SU-DHL-6 (cell line): Measurements from ENCODE around the gene H19.

Source experiments
- H2AFZ ChIP-seq: fragments of 200-600 bp; sonication (generic); 2 replicates; pipeline ENCODE4 v1.6.1; 2014; ENCODE audit warnings: low read depth, mild to moderate bottlenecking, moderate library complexity, mixed read lengths, antibody characterized with exemption, low read length; ENCODE audit not compliant: severe bottlenecking
- H3F3A ChIP-seq: fragments of 200-600 bp; shearing (Covaris generic); 2 replicates; pipeline ENCODE4 v1.6.0; 2016; ENCODE audit warnings: antibody characterized with exemption, mild to moderate bottlenecking; ENCODE audit not compliant: insufficient read depth
- H3K27ac ChIP-seq: fragments of 200-600 bp; sonication (generic); 2 replicates; pipeline ENCODE4 v1.5.1; 2016; ENCODE audit warnings: low read depth, mild to moderate bottlenecking, low read length, moderate library complexity, mixed read lengths
- H3K27me3 ChIP-seq: fragments of 200-600 bp; sonication (generic), shearing (Covaris generic); 2 replicates; pipeline ENCODE4 v1.6.0; 2014; ENCODE audit warnings: mild to moderate bottlenecking, low read length
- H3K36me3 ChIP-seq: fragments of 200-600 bp; sonication (generic); 2 replicates; pipeline ENCODE4 v1.6.1; 2014; ENCODE audit warnings: mild to moderate bottlenecking, low read length, mixed read lengths
- H3K4me2 ChIP-seq: fragments of 300-600, 200-600 bp; shearing (Covaris generic), sonication (generic); 2 replicates; pipeline ENCODE4 v1.6.0; 2014; ENCODE audit warnings: low read length, low read depth, mild to moderate bottlenecking; ENCODE audit not compliant: poor library complexity, severe bottlenecking
- H3K4me3 ChIP-seq: fragments of 200-600 bp; sonication (generic); 2 replicates; pipeline ENCODE4 v1.5.1; 2014; ENCODE audit warnings: antibody characterized with exemption, low read length, mild to moderate bottlenecking, mixed read lengths; ENCODE audit not compliant: insufficient read depth, poor library complexity, severe bottlenecking
- H3K79me2 ChIP-seq: fragments of 200-600 bp; sonication (generic); 2 replicates; pipeline ENCODE4 v1.6.1; 2014; ENCODE audit warnings: mild to moderate bottlenecking, low read length, moderate library complexity; ENCODE audit not compliant: insufficient read depth
- H3K9ac ChIP-seq: fragments of 200-600 bp; sonication (generic); 2 replicates; pipeline ENCODE4 v1.7.0; 2014; ENCODE audit warnings: mild to moderate bottlenecking, low read length
- H3K9me2 ChIP-seq: fragments of 200-600 bp; sonication (generic); replicated peaks from 2 replicates; pipeline ENCODE4 v1.6.1; 2014; ENCODE audit warnings: low read length; ENCODE audit not compliant: insufficient read depth
- H3K9me3 ChIP-seq: fragments of 200-600 bp; sonication (generic); 2 replicates; pipeline ENCODE4 v1.6.1; 2014; ENCODE audit warnings: low read length, mixed read lengths; ENCODE audit not compliant: insufficient read depth
- H4K20me1 ChIP-seq: fragments of 200-600 bp; sonication (generic); 2 replicates; pipeline ENCODE4 v1.6.1; 2014; ENCODE audit warnings: low read depth, mild to moderate bottlenecking, antibody characterized with exemption, low read length, moderate library complexity, mixed read lengths
- CTCF ChIP-seq: fragments of 200-600 bp; sonication (generic); IDR thresholded peaks from one replicate; pipeline ENCODE4 v1.5.1; 2017; ENCODE audit warnings: antibody characterized with exemption, mild to moderate bottlenecking, low read length, moderate library complexity; ENCODE audit not compliant: insufficient read depth, poor library complexity, severe bottlenecking
- EZH2phosphoT487 ChIP-seq: fragments of 200-600 bp; sonication (generic), shearing (Covaris generic); conservative IDR thresholded peaks from 2 replicates; pipeline ENCODE4 v1.6.1; 2018; ENCODE audit warnings: mild to moderate bottlenecking, antibody characterized with exemption, low read length, moderate library complexity, mixed read lengths

H19 gene

DNA sequence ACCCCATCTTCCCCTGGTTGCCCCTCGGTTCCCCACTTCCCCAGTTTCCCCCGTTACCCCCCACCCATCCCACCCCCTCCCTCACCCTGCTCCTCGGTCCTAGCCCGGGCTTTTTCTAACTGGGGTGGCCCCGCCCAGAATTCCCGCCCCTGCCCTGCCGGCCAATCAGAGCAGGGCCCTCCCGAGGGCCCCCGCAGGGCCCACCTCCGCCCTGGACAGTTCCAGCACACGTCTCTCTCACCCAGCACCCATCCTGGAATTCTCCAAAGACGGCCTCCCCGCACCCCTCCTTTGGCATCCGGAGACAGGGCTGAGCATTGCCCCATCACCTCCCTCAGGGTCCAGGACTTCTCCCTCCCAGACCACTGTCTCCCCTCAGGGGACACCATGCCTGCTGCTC lies at the start of gene H19:
Gene H19, minus strand, starts transcription at position 88 of the 400 bp plus-strand sequence.
- no peaks in the 10 kb centered on the region for H3K79me2 ChIP-seq
- H3K4me3 ChIP-seq, result no peak within 1 kb of the TSS
- H3K36me3 ChIP-seq, result no peaks in the 10 kb centered on the region
- H3K9me3 ChIP-seq, result no peaks in the 10 kb centered on the region
- H4K20me1 ChIP-seq, result no peaks in the 10 kb centered on the region
- H3K27me3 ChIP-seq, result no peaks in the 10 kb centered on the region
- no peaks in the 10 kb centered on the region for H3K9me2 ChIP-seq
- no peak within 1 kb of the TSS for H2AFZ ChIP-seq
- TF ChIP-seq CTCF (no peak), EZH2phosphoT487 (no peak)
- no peak within 1 kb of the TSS for H3K4me2 ChIP-seq
- no peaks in the 10 kb centered on the region for H3F3A ChIP-seq
- H3K27ac ChIP-seq, result no peak within 1 kb of the TSS
- H3K9ac ChIP-seq, result no peak within 1 kb of the TSS

DNA sequence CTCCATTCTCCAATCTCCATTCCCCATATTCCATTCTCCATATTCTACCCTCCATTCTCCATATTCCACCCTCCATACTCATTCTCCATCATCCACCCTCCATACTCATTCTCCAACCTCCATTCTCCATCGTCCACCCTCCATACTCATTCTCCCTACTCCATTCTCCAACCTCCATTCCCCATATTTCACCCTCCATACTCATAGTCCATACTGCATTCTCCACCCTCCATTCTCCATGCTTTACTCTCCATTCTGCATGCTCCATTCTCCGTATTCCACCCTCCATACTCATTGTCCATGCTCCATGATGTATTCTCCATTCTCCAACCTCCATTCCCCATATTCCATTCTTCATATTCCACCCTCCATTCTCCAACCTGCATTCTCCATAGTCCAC lies 44.3 kb upstream of the H19 start:
- no peak for TF ChIP-seq CTCF
- TF ChIP-seq EZH2phosphoT487, result no peak
- no peaks in the 10 kb centered on the region for H4K20me1 ChIP-seq
- no peaks in the 10 kb centered on the region for H3K36me3 ChIP-seq
- H2AFZ ChIP-seq, result no peak overlapping the region
- no peak overlapping the region for H3K4me2 ChIP-seq
- no peak overlapping the region for H3K27ac ChIP-seq
- H3K9me2 ChIP-seq, result no peaks in the 10 kb centered on the region
- H3K4me3 ChIP-seq, result no peak overlapping the region
- no peaks in the 10 kb centered on the region for H3K27me3 ChIP-seq
- no peak overlapping the region for H3K9ac ChIP-seq
- H3F3A ChIP-seq, result no peaks in the 10 kb centered on the region
- H3K9me3 ChIP-seq, result no peaks in the 10 kb centered on the region
- H3K79me2 ChIP-seq, result no peaks in the 10 kb centered on the region

DNA sequence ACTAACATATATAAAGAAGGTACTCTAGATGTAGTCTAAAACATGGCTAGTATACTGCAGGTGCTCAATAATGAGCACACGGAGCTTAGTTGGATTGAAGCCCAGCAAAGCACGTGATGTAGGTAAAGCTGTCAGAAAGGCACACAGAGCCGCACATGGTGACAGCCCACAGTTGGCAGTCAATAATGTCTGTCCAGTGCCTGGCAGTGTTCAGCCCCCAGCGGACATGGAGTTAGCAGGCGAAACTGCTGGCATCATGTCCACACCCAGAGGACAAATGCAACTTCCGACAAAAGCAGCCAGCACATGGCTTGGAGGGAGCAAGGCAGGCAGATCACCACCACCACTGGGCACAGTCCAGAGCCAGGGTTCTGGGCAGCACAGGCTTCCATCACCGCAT lies 43.5 kb upstream of the H19 start:
- H3K9me2 ChIP-seq, result no peaks in the 10 kb centered on the region
- TF ChIP-seq EZH2phosphoT487 (no peak), CTCF (no peak)
- H3K27me3 ChIP-seq, result no peaks in the 10 kb centered on the region
- H3K27ac ChIP-seq, result no peak overlapping the region
- no peaks in the 10 kb centered on the region for H3K9me3 ChIP-seq
- no peaks in the 10 kb centered on the region for H3K79me2 ChIP-seq
- H2AFZ ChIP-seq, result no peak overlapping the region
- no peaks in the 10 kb centered on the region for H3F3A ChIP-seq
- no peak overlapping the region for H3K4me2 ChIP-seq
- H3K36me3 ChIP-seq, result no peaks in the 10 kb centered on the region
- no peak overlapping the region for H3K4me3 ChIP-seq
- H4K20me1 ChIP-seq, result no peaks in the 10 kb centered on the region
- H3K9ac ChIP-seq, result no peak overlapping the region
